Stimulated activated CD8-positive, alpha-beta memory T cell treated with anti-CD3 and anti-CD28 coated beads, Interleukin-2, amount 100 ng/mL, for 1 hour (primary cell): Measurements from ENCODE around the gene RASGRF1.
"Not testable (repeated sequence)": the region's sequence is repeated elsewhere in the genome, so short reads cannot be mapped to it uniquely, and the experiment has no call there.

Experiments
- DNase-seq, 2 donors: peaks; one replicate each; pipeline ENCODE4 v3.0.0-alpha.2; 2020; ENCODE audit warnings: low read depth in 2 of 2

Gene RASGRF1, protein sequence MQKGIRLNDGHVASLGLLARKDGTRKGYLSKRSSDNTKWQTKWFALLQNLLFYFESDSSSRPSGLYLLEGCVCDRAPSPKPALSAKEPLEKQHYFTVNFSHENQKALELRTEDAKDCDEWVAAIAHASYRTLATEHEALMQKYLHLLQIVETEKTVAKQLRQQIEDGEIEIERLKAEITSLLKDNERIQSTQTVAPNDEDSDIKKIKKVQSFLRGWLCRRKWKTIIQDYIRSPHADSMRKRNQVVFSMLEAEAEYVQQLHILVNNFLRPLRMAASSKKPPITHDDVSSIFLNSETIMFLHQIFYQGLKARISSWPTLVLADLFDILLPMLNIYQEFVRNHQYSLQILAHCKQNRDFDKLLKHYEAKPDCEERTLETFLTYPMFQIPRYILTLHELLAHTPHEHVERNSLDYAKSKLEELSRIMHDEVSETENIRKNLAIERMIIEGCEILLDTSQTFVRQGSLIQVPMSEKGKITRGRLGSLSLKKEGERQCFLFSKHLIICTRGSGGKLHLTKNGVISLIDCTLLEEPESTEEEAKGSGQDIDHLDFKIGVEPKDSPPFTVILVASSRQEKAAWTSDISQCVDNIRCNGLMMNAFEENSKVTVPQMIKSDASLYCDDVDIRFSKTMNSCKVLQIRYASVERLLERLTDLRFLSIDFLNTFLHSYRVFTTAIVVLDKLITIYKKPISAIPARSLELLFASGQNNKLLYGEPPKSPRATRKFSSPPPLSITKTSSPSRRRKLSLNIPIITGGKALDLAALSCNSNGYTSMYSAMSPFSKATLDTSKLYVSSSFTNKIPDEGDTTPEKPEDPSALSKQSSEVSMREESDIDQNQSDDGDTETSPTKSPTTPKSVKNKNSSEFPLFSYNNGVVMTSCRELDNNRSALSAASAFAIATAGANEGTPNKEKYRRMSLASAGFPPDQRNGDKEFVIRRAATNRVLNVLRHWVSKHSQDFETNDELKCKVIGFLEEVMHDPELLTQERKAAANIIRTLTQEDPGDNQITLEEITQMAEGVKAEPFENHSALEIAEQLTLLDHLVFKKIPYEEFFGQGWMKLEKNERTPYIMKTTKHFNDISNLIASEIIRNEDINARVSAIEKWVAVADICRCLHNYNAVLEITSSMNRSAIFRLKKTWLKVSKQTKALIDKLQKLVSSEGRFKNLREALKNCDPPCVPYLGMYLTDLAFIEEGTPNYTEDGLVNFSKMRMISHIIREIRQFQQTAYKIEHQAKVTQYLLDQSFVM (N-terminal part only)

GRCh38 chr15:79090487-79091203 is at the start of gene RASGRF1:
Gene RASGRF1 (minus strand): TSS chr15:79090780. CDS start chr15:79090498, 282 bp downstream.
- DNase-seq = no peak

GRCh38 chr15:79136434-79137046 is 46.0 kb upstream of the RASGRF1 start:
- no peak for DNase-seq

DNA sequence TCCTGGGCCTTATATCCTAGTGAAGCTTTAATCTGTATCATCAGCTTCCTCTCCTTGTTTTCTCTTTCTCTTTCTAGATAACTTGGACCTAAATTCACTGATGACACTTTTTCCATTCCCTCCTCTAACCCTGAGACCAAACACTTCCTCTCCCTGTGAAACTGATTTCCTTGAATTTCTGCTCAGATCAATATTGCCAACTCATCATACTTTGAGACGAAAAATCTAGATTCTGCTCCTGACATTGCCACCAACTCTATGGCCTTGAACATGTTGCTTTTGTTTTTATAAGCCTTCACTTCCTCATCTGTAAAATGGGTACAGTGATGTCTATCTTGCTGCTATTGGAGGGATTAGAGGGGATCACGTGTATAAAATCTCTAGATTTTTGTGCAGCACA is 42.7 kb upstream of the RASGRF1 start:
- DNase-seq = no peak

DNA sequence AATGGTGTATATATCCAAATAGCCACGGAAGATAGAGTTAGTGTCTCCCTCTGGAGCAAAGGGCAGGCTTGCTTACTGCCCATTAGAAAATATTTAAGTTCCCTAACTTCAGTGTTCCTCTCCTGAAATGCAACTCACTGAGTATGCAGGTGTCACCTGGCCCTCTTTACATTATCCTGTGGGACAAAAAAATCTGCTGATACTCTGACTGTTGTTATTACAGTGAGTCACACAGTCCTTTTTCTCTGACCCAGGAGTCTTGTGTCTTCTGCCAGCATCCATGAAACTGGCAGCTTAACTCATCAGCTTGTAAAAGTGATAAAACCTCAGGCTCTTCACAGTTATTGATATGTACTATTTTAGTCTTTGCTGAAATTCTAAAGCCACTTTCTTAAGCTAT is 42.2 kb upstream of the RASGRF1 start:
- DNase-seq = no peak

- DNase-seq = no peak
Measured at GRCh38 chr15:79132361-79132760, 41.8 kb upstream of the RASGRF1 start.

DNA sequence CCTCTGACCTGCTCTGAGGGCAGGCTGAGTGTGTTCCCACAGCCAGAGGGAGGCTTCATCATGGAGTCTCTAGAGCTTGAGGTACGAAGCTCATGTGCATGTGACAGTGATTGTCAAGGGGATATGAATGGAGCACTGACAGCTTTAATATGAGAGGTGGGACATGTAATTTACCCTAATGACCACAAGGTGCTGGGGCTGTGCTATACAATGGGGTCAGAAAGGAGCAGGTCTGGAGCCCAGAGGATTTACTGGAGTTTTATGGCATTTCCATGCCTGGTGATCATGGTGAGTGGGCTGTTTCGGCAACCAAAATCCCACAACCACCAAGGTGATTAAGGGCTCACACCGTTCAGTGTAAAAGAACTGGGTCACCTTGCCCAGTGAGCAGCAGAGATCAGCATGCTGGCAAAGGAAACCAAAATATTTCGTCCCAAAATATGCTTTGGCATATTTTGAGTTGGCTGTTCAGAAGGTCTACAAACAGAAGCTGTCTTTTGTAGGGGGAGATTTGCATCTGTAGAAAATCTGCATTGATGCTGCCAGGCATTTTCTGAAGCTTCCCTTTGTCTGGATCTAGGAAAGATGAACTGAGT is 40.1 kb upstream of the RASGRF1 start:
- DNase-seq = no peak

- DNase-seq = no peak
Measured at GRCh38 chr15:79129235-79129634, 38.7 kb upstream of the RASGRF1 start.

DNA sequence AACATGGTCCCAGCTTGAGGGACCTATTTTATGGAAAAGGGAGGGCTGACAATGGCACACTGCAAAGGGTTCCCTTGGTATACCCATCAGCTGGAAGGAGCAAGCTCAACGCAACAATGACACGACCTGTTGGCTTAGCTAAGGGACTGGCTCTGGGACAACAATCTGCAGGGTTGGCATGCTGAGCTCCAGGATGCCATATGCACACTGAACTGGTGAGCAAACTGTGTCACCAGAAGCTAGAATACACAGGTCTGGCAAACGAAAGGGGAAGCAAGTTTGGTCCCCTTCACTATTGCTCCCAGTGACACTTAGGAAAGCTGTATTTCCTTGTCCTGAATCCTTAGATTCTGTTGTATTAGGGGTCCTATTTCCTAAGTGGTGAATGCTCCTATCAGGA is 38.0 kb upstream of the RASGRF1 start:
- DNase-seq = no peak

GRCh38 chr15:79124388-79124787 is 33.8 kb upstream of the RASGRF1 start:
- DNase-seq = no peak

DNA sequence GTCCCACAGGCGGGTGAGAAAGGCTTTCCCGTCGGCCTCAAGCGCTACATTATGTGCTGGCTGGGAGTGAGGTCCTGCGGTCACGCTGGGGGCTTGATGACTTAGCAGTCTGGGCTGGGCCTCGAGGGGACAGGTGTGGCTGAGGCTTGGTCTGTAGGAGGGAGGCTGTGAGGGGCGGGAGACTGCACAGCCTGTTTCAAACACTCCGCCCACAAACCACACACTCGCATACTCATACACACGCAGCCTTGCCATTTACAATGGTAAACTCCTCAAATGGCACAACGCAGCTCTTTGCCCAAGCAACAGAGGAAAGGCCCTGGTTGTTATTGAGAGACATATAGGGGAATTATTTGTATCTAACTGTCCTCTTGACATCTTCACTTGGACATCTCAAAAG is 32.4 kb upstream of the RASGRF1 start:
- no peak for DNase-seq

DNA sequence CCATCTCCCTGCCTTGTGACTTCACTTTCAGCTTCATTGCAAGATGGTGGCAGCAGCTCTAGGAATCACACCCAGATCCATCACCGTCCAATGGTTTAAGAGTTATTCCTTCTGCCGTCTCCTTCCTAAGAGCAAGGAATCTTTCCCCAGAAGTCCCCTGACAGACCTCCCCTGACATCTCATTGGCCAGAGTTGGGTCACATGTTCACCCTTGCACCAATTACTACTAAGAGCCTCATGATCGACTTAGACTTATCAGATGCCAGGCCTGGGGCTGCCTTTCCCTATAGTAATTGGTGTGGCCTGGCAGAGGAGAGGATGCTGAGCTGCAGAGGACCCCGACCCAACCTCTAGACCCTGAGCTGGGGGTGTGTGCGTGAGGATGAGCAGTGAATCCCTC is 31.8 kb upstream of the RASGRF1 start:
- DNase-seq = no peak

DNA sequence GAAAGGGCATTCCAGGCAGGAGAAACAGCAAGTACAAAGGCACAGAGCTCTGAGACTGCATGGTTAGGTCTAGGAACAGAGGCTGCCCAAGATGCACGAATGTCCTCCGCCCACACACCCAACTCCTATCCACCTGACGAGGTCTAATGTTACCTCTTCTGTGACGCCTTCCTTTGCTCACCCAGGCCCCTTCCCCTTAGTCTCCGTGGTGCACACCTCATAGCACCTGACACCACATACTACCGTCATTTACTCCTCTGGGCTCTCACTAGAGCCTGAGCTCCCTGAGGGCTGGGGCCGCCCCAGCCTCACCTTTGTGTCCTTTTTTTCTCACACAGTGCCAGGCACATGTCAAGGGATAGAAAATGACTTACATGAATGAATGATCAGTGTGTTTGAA is 31.0 kb upstream of the RASGRF1 start:
- DNase-seq = no peak

GRCh38 chr15:79117442-79118204 is 27.0 kb upstream of the RASGRF1 start:
- no peak for DNase-seq

- no peak for DNase-seq
Measured at GRCh38 chr15:79116771-79117170, 26.2 kb upstream of the RASGRF1 start.

DNA sequence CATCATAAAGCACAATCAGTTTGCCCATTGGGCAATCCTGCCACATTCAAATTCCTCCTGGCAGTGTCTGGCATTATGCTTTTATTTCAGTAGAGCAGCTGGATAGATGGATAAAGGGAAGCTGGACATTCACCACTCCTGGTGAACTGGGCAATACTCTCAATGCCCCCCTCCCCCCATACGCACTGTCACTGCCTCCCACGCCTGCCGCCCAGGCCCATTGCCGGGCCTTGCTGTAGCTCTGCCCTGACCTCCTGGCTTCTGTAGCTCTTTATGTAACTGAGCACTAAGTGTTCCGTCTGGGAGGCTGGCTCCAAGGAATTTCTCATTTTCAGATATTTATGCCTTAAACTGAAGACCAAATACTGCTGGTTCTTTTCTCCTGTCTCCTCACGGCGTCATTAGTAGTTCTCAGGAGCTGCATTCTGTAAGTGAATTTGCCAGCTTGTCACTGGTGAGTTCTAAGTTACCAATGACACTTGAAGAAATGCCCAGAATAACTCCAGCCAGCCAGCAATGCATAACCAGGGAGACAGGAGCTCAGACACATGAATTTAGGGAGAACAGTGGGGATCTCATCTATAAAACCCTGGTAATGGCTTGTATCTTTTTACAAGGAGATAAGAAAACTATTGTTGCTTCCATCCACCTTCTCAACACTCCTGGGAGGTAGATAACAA is 25.5 kb upstream of the RASGRF1 start:
- no peak for DNase-seq

DNA sequence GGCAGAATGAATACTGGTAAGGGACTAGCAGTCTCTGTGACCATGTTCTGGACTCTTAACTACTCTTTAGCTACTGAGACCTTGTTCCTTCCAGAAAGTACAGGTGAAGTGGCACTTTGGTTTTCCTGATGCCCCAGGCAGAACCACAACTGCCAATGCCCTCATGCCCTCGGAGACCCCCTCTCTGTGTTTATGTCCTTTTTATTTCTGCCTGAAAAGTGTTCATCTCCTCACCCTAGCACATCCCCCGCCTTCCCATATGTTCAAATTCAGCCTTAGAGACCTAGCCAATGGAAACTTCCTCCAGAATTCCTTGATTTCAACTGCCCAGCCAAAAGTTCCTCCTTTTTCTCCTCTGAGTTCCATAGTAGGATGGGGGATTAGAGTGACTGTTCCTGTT is 23.3 kb upstream of the RASGRF1 start:
- no peak for DNase-seq

GRCh38 chr15:79111404-79111803 is 20.8 kb upstream of the RASGRF1 start:
- DNase-seq = not testable (repeated sequence)

- DNase-seq = no peak
Measured at GRCh38 chr15:79105141-79105540, 14.6 kb upstream of the RASGRF1 start.

DNA sequence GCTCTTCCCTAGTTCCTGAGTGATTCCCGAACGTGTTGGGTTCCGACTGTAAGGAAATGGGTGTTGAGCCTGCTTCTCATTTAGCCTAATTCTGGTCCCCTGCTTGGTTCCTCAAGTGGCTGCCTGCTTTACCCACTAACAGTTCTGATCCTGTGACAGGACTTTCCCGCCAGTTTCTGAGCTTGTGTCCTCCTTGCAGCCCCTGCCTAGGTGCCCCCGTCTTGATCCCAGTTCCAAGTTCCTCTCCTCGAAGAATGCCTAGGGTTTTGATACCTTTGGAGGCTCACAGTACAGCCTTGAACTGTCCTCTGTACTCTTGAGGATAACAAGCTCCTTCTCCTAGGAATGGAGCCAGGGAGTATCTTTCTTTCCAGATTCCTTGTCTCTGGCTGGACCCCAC is 12.0 kb upstream of the RASGRF1 start:
- no peak for DNase-seq
